ENCODE data around the gene MYO18B.

The MYO18B gene

GRCh38 chr22:25714739-25715138, 27.2 kb upstream of the MYO18B start:
- no peak for DNase-seq

- DNase-seq = no peak
Observed at GRCh38 chr22:25716637-25717036, 25.4 kb upstream of the MYO18B start.

GRCh38 chr22:25718135-25718840, 23.7 kb upstream of the MYO18B start:
- DNase-seq = no peak

- no peak for DNase-seq
Observed at GRCh38 chr22:25722223-25722622, 19.8 kb upstream of the MYO18B start.

GRCh38 chr22:25722626-25723025, 19.4 kb upstream of the MYO18B start:
- no peak for DNase-seq

GRCh38 chr22:25726241-25726640, 15.7 kb upstream of the MYO18B start:
- DNase-seq = no peak

GRCh38 chr22:25728071-25728470, 13.9 kb upstream of the MYO18B start:
- DNase-seq = no peak

- DNase-seq = no peak
Observed at GRCh38 chr22:25729016-25729995, 12.7 kb upstream of the MYO18B start.

- no peak for DNase-seq
Observed at GRCh38 chr22:25735650-25736049, 6.3 kb upstream of the MYO18B start.

- DNase-seq = no peak
Observed at GRCh38 chr22:25736378-25737011, 5.5 kb upstream of the MYO18B start.

GRCh38 chr22:25739659-25740344, 2.2 kb upstream of the MYO18B start:
- no peak for DNase-seq

GRCh38 chr22:25742918-25743708, 1.1 kb downstream of the MYO18B start:
- no peak for DNase-seq

GRCh38 chr22:25744694-25745093, 2.7 kb downstream of the MYO18B start:
- no peak for DNase-seq

- DNase-seq = no peak
Observed at GRCh38 chr22:25745341-25746011, 3.5 kb downstream of the MYO18B start.

- DNase-seq = no peak
Observed at GRCh38 chr22:25746012-25746373, 4.0 kb downstream of the MYO18B start.

GRCh38 chr22:25747245-25747944, 5.4 kb downstream of the MYO18B start:
- no peak for DNase-seq

GRCh38 chr22:25748140-25748539, 6.2 kb downstream of the MYO18B start:
- DNase-seq = no peak

- no peak for DNase-seq
Observed at GRCh38 chr22:25748704-25749103, 6.7 kb downstream of the MYO18B start.

GRCh38 chr22:25749420-25750169, 7.6 kb downstream of the MYO18B start:
- no peak for DNase-seq

- DNase-seq = no peak
Observed at GRCh38 chr22:25750569-25751173, 8.7 kb downstream of the MYO18B start.

Data from bone marrow (tissue), 2 donors.